ENCODE measurements around the gene AHCY. TPM values are rescaled to one million over a fixed set of nuclear protein-coding genes. Genes with fewer than 3 reads are reported as not detected.

AHCY gene
- polyA plus RNA-seq, 1 donor from 2014 or later, result 37.1 TPM

DNA sequence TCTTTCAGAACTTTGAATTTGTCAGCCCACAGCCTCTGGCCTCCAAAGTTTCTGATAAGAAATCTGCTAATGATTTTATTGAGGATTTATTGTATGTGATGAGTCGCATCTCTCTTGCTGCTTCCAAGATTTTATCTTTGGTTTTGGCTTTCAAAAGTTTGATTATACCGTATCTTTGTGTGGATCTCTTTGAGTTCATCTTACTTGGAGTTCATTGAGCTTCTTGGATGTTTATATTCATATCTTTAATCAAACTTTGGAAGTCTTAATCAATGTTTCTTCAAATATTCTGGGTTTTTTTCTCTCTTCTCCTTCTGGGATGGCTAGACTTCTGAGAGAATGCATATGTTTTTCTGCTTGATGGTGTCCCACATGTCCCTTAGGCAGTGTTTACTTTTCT lies 65.2 kb downstream of the AHCY start:
- H3K9me2 ChIP-seq (ENCODE audit: insufficient read depth, low read length), result no peaks in the 10 kb centered on the region
- no peak overlapping the region for H2AFZ ChIP-seq (ENCODE audit: low read depth, low read length)
- H4K20me1 ChIP-seq (ENCODE audit: insufficient read depth), result no peaks in the 10 kb centered on the region
- H3K4me2 ChIP-seq (ENCODE audit: low read length), result no peak overlapping the region
- no peaks in the 10 kb centered on the region for H3K27me3 ChIP-seq (ENCODE audit: insufficient read depth, low read depth, low read length)
- H3K9ac ChIP-seq (ENCODE audit: low read length), result no peak overlapping the region
- no peak for TF ChIP-seq EZH2 (IDR thresholded peaks at IDR 0.05; ENCODE audit: borderline replicate concordance, insufficient read depth, low read length, poor library complexity, severe bottlenecking)
- TF ChIP-seq POLR2AphosphoS5 (IDR thresholded peaks at IDR 0.05), result no peak
- TF ChIP-seq, protein P1, sequence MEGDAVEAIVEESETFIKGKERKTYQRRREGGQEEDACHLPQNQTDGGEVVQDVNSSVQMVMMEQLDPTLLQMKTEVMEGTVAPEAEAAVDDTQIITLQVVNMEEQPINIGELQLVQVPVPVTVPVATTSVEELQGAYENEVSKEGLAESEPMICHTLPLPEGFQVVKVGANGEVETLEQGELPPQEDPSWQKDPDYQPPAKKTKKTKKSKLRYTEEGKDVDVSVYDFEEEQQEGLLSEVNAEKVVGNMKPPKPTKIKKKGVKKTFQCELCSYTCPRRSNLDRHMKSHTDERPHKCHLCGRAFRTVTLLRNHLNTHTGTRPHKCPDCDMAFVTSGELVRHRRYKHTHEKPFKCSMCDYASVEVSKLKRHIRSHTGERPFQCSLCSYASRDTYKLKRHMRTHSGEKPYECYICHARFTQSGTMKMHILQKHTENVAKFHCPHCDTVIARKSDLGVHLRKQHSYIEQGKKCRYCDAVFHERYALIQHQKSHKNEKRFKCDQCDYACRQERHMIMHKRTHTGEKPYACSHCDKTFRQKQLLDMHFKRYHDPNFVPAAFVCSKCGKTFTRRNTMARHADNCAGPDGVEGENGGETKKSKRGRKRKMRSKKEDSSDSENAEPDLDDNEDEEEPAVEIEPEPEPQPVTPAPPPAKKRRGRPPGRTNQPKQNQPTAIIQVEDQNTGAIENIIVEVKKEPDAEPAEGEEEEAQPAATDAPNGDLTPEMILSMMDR (IDR thresholded peaks at IDR 0.05; ENCODE audit: poor library complexity, severe bottlenecking), result no peak
- TF ChIP-seq, protein P2, sequence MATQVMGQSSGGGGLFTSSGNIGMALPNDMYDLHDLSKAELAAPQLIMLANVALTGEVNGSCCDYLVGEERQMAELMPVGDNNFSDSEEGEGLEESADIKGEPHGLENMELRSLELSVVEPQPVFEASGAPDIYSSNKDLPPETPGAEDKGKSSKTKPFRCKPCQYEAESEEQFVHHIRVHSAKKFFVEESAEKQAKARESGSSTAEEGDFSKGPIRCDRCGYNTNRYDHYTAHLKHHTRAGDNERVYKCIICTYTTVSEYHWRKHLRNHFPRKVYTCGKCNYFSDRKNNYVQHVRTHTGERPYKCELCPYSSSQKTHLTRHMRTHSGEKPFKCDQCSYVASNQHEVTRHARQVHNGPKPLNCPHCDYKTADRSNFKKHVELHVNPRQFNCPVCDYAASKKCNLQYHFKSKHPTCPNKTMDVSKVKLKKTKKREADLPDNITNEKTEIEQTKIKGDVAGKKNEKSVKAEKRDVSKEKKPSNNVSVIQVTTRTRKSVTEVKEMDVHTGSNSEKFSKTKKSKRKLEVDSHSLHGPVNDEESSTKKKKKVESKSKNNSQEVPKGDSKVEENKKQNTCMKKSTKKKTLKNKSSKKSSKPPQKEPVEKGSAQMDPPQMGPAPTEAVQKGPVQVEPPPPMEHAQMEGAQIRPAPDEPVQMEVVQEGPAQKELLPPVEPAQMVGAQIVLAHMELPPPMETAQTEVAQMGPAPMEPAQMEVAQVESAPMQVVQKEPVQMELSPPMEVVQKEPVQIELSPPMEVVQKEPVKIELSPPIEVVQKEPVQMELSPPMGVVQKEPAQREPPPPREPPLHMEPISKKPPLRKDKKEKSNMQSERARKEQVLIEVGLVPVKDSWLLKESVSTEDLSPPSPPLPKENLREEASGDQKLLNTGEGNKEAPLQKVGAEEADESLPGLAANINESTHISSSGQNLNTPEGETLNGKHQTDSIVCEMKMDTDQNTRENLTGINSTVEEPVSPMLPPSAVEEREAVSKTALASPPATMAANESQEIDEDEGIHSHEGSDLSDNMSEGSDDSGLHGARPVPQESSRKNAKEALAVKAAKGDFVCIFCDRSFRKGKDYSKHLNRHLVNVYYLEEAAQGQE (IDR thresholded peaks at IDR 0.05; ENCODE audit: borderline replicate concordance), result no peak
- TF ChIP-seq EP300 (conservative IDR thresholded peaks at IDR 0.05; ENCODE audit: poor library complexity, severe bottlenecking), result no peak
- H3K9me3 ChIP-seq (ENCODE audit: low read length), result no peaks in the 10 kb centered on the region
- H3K36me3 ChIP-seq (ENCODE audit: insufficient read depth, low read length), result no peaks in the 10 kb centered on the region
- H3F3A ChIP-seq (ENCODE audit: insufficient read depth, low read length, poor library complexity, severe bottlenecking), result no peaks in the 10 kb centered on the region
- no peak overlapping the region for H3K4me3 ChIP-seq (ENCODE audit: low read length)
- H3K79me2 ChIP-seq (replicated peaks; ENCODE audit: insufficient read depth, low read length), result no peaks in the 10 kb centered on the region
- H3K27ac ChIP-seq (ENCODE audit: low read length), result no peak overlapping the region

DNA sequence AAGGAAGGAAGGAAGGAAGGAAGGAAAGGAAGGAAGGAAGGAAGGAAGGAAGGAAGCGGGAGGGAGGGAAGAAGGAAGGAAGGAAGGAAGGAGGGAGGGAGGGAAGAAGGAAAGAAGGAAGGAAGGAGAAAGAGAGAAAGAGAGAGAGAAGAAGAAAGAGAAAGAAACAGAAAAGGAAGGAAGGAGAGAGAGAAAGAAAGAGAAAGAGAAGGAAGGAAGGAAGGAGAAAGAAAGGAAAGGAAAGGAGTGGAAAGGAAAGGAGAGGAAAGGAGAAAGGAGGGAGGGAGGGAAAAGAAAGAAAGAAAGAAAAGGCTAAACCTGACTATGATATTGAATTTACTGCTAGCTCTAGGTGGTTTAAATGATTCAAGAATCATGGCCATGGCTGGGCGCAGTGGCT lies 67.3 kb downstream of the AHCY start:
- Histone ChIP-seq H3K9ac (ENCODE audit: low read length) (no peak overlapping the region), H3K4me3 (ENCODE audit: low read length) (no peak overlapping the region), H3K27ac (ENCODE audit: low read length) (no peak overlapping the region), H3K9me3 (ENCODE audit: low read length) (no peaks in the 10 kb centered on the region), H3K9me2 (ENCODE audit: insufficient read depth, low read length) (no peaks in the 10 kb centered on the region), H2AFZ (ENCODE audit: low read depth, low read length) (no peak overlapping the region), H3F3A (ENCODE audit: insufficient read depth, low read length, poor library complexity, severe bottlenecking) (no peaks in the 10 kb centered on the region), H4K20me1 (ENCODE audit: insufficient read depth) (no peaks in the 10 kb centered on the region), H3K79me2 (replicated peaks; ENCODE audit: insufficient read depth, low read length) (no peaks in the 10 kb centered on the region), H3K36me3 (ENCODE audit: insufficient read depth, low read length) (no peaks in the 10 kb centered on the region), H3K4me2 (ENCODE audit: low read length) (no peak overlapping the region), H3K27me3 (ENCODE audit: insufficient read depth, low read depth, low read length) (no peaks in the 10 kb centered on the region)
- TF ChIP-seq EP300 (conservative IDR thresholded peaks at IDR 0.05; ENCODE audit: poor library complexity, severe bottlenecking) (no peak), MXI1 (conservative IDR thresholded peaks at IDR 0.05; ENCODE audit: poor library complexity, severe bottlenecking) (no peak), SMC3 (conservative IDR thresholded peaks at IDR 0.05; ENCODE audit: poor library complexity) (no peak), POLR2AphosphoS5 (IDR thresholded peaks at IDR 0.05) (no peak), RAD21 (conservative IDR thresholded peaks at IDR 0.05) (no peak), EZH2 (IDR thresholded peaks at IDR 0.05; ENCODE audit: borderline replicate concordance, insufficient read depth, low read length, poor library complexity, severe bottlenecking) (no peak), TAF1 (IDR thresholded peaks at IDR 0.05; ENCODE audit: low read depth) (no peak)
- TF ChIP-seq, protein P2 (IDR thresholded peaks at IDR 0.05; ENCODE audit: borderline replicate concordance), result no peak
- TF ChIP-seq, protein P1 (IDR thresholded peaks at IDR 0.05; ENCODE audit: poor library complexity, severe bottlenecking), result no peak
